IMR-90 (cell line): ENCODE results near the gene KCNAB2. TPM values are rescaled to one million over a fixed set of nuclear protein-coding genes. Genes with fewer than 3 reads are reported as not detected.

Source experiments
- ATAC-seq: fragments of 200-7000 bp; cut with Tn5 transposase; 2 replicates; pipeline ENCODE4 v1.9.1; 2020; ENCODE audit warnings: low read depth, mild to moderate bottlenecking, moderate library complexity
- BruUV-seq: library from RNA; stranded (reverse); fragments of 400-500 nt; replicated peaks from 2 replicates; lab custom pipeline; 2021; lab: Mats Ljungman, UMichigan
- CTCF ChIA-PET: fragments of 300-600 bp; formaldehyde crosslinking; extraction: SDS; loops from one replicate; lab custom pipeline; 2021; ENCODE audit warnings: antibody characterized with exemption; lab: Yijun Ruan, JAX
- POLR2A ChIA-PET: fragments of 300-600 bp; sonication (Branson Sonifier 250); formaldehyde crosslinking; loops from one replicate; lab custom pipeline; 2022; ENCODE audit warnings: antibody characterized with exemption; ENCODE audit not compliant: unreplicated experiment; lab: Charles Lee
- DNase-seq: peaks from one replicate; pipeline ENCODE4 v3.0.0; 2013
- H2AFZ ChIP-seq: replicated peaks from 2 replicates; pipeline ENCODE3; 2013; ENCODE audit warnings: low read length, mild to moderate bottlenecking; ENCODE audit not compliant: poor library complexity
- H2AK5ac ChIP-seq: 2 replicates; pipeline ENCODE4 v1.6.1; 2013; ENCODE audit warnings: low read depth, low read length, inconsistent platforms
- H2AK9ac ChIP-seq: replicated peaks from 2 replicates; pipeline ENCODE3; 2013; ENCODE audit warnings: mild to moderate bottlenecking, low read depth, low read length, moderate library complexity; ENCODE audit not compliant: poor library complexity
- H2BK120ac ChIP-seq: 2 replicates; pipeline ENCODE4 v1.6.1; 2013; ENCODE audit warnings: low read depth, low read length, inconsistent platforms
- H2BK15ac ChIP-seq: 3 replicates; pipeline ENCODE4 v1.6.1; 2013; ENCODE audit warnings: low read depth, low read length, inconsistent platforms
- H2BK20ac ChIP-seq: 2 replicates; pipeline ENCODE4 v1.6.1; 2013; ENCODE audit warnings: low read depth, mild to moderate bottlenecking, inconsistent platforms, low read length, moderate library complexity
- H2BK5ac ChIP-seq: 2 replicates; pipeline ENCODE4 v1.6.1; 2013; ENCODE audit warnings: mild to moderate bottlenecking, low read depth, low read length, inconsistent platforms; ENCODE audit not compliant: poor library complexity, severe bottlenecking
- H3K14ac ChIP-seq: replicated peaks from 2 replicates; pipeline ENCODE4 v1.6.1; 2013; ENCODE audit warnings: low read depth, low read length, inconsistent platforms
- H3K18ac ChIP-seq: 2 replicates; pipeline ENCODE4 v1.6.1; 2013; ENCODE audit warnings: low read depth, low read length, control low read depth
- H3K23ac ChIP-seq: 2 replicates; pipeline ENCODE4 v1.6.1; 2013; ENCODE audit warnings: low read depth, low read length, inconsistent platforms
- H3K27ac ChIP-seq: 2 replicates; pipeline ENCODE4 v1.5.1; 2013; ENCODE audit warnings: mild to moderate bottlenecking, control low read depth, low read length; ENCODE audit not compliant: insufficient read depth
- H3K27me3 ChIP-seq: 2 replicates; pipeline ENCODE4 v1.6.1; 2013; ENCODE audit warnings: low read length; ENCODE audit not compliant: control insufficient read depth, insufficient read depth
- H3K36me3 ChIP-seq: 2 replicates; pipeline ENCODE4 v1.6.1; 2013; ENCODE audit warnings: low read length, mixed read lengths; ENCODE audit not compliant: control insufficient read depth, insufficient read depth
- H3K4ac ChIP-seq: 2 replicates; pipeline ENCODE4 v1.6.1; 2013; ENCODE audit warnings: low read depth, low read length, inconsistent platforms
- H3K4me1 ChIP-seq: 2 replicates; pipeline ENCODE4 v1.6.1; 2013; ENCODE audit warnings: low read length, mixed read lengths; ENCODE audit not compliant: control insufficient read depth, insufficient read depth
- H3K4me2 ChIP-seq: 2 replicates; pipeline ENCODE4 v1.6.1; 2013; ENCODE audit warnings: low read depth, mild to moderate bottlenecking, control low read depth, low read length, moderate library complexity
- H3K4me3 ChIP-seq: 2 replicates; pipeline ENCODE4 v1.5.1; 2013; ENCODE audit warnings: low read depth, mild to moderate bottlenecking, control low read depth, low read length, moderate library complexity; ENCODE audit not compliant: insufficient read depth
- H3K56ac ChIP-seq: 2 replicates; pipeline ENCODE4 v1.6.1; 2013; ENCODE audit warnings: low read length, inconsistent platforms; ENCODE audit not compliant: insufficient read depth; ENCODE audit errors: extremely low read depth
- H3K79me1 ChIP-seq, 2 experiments: 2 replicates each; pipeline ENCODE4 v1.6.1; 2013; ENCODE audit warnings: low read length in 2 of 2, inconsistent platforms in 1 of 2, low read depth in 1 of 2
- H3K9ac ChIP-seq: 2 replicates; pipeline ENCODE4 v1.6.1; 2013; ENCODE audit warnings: low read depth, low read length, control low read depth
- H3K9me1 ChIP-seq: 2 replicates; pipeline ENCODE4 v1.6.1; 2013; ENCODE audit warnings: low read length, inconsistent platforms; ENCODE audit not compliant: insufficient read depth
- H3K9me3 ChIP-seq: 2 replicates; pipeline ENCODE4 v1.6.1; 2013; ENCODE audit warnings: low read length; ENCODE audit not compliant: control insufficient read depth, insufficient read depth
- H4K20me1 ChIP-seq: 2 replicates; pipeline ENCODE4 v1.6.1; 2013; ENCODE audit warnings: low read length, inconsistent platforms; ENCODE audit not compliant: insufficient read depth
- H4K5ac ChIP-seq: 2 replicates; pipeline ENCODE4 v1.6.1; 2013; ENCODE audit warnings: mild to moderate bottlenecking, low read depth, low read length, control low read depth
- H4K8ac ChIP-seq, 2 experiments: 2 replicates each; pipeline ENCODE4 v1.6.1; 2013; ENCODE audit warnings: low read depth in 2 of 2, low read length in 2 of 2, control low read depth in 1 of 2, inconsistent platforms in 1 of 2
- H4K91ac ChIP-seq: 2 replicates; pipeline ENCODE4 v1.6.1; 2013; ENCODE audit warnings: low read depth, low read length, inconsistent platforms; ENCODE audit not compliant: insufficient read depth
- BHLHE40 ChIP-seq: fragments of 150-350 bp; IDR thresholded peaks from 2 replicates; pipeline ENCODE4 v1.6.1; 2016; ENCODE audit warnings: mild to moderate bottlenecking, low read depth, low read length
- CEBPB ChIP-seq: IDR thresholded peaks from 2 replicates; pipeline ENCODE4 v1.6.1; 2012; ENCODE audit warnings: low read depth, low read length, improper control_type of control experiment
- CHD1 ChIP-seq: IDR thresholded peaks from 2 replicates; pipeline ENCODE4 v1.6.1; 2012; ENCODE audit warnings: low read depth, low read length, improper control_type of control experiment
- FOS ChIP-seq: fragments of 150-350 bp; IDR thresholded peaks from 2 replicates; pipeline ENCODE4 v1.6.1; 2016; ENCODE audit warnings: low read depth, low read length
- MAFK ChIP-seq: IDR thresholded peaks from 2 replicates; pipeline ENCODE4 v1.6.1; 2012; ENCODE audit warnings: low read depth, low read length, improper control_type of control experiment
- NFE2L2 ChIP-seq: fragments of 150-350 bp; IDR thresholded peaks from 2 replicates; pipeline ENCODE4 v1.6.1; 2016; ENCODE audit warnings: low read depth, mild to moderate bottlenecking, low read length
- RFX5 ChIP-seq: IDR thresholded peaks from 2 replicates; pipeline ENCODE4 v1.8.0; 2012; ENCODE audit warnings: low read depth, mild to moderate bottlenecking, low read length, moderate library complexity
- SMC3 ChIP-seq: fragments of 150-350 bp; IDR thresholded peaks from 2 replicates; pipeline ENCODE4 v1.6.1; 2016; ENCODE audit warnings: low read depth, mild to moderate bottlenecking, antibody characterized with exemption, low read length, moderate library complexity
- WGBS, 2 experiments: methylation state at CpG; one replicate each; pipeline versions ENCODE4 v1.1.5 to v1.1.7; 2013; ENCODE audit warnings: missing lambda C conversion rate in 2 of 2; ENCODE audit not compliant: insufficient read length in 1 of 2; ENCODE audit errors: extremely low coverage in 2 of 2; 5-methylcytosine and 5-hydroxymethylcytosine counted together
- dilution Hi-C: fragments of 300-500 bp; cut with HindIII; formaldehyde crosslinking; loops from one replicate; pipeline ENCODE4 v1.14.3; 2018; ENCODE audit warnings: low sequenced_read_pairs; ENCODE audit not compliant: unreplicated experiment
- in situ Hi-C: fragments of 300-500 bp; cut with MboI; formaldehyde crosslinking; loops from 3 replicates; pipeline ENCODE4 v1.14.3; 2019; ENCODE audit warnings: low sequenced_read_pairs, inconsistent platforms, mixed read lengths
- intact Hi-C: fragments of 100-400 bp; cut with micrococcal nuclease; formaldehyde crosslinking; loops from 2 replicates; pipeline ENCODE4 v1.10.0; 2022
- polyA plus RNA-seq, 3 experiments: library from polyadenylated mRNA; depleted of rRNA; stranded (reverse); fragments of >200 nt; gene quantifications; 2 replicates each; pipeline ENCODE4 v1.2.3, GENCODE V29; 2012; ENCODE audit warnings: low replicate concordance in 1 of 3
- total RNA-seq: library from RNA; depleted of rRNA; stranded (reverse); fragments of >200 nt; gene quantifications from 2 replicates; pipeline ENCODE4 v1.2.3, GENCODE V29; 2012
- TF ChIP-seq, protein P1 (sequence below): conservative IDR thresholded peaks from 2 replicates; pipeline ENCODE4 v1.5.1; 2012; ENCODE audit warnings: mild to moderate bottlenecking, low read depth, low read length, improper control_type of control experiment
- TF ChIP-seq, protein P2 (sequence below): fragments of 150-350 bp; IDR thresholded peaks from 2 replicates; pipeline ENCODE4 v1.6.1; 2016; ENCODE audit warnings: low read depth, mild to moderate bottlenecking, low read length, moderate library complexity, borderline replicate concordance

The KCNAB2 gene
- total and polyA plus RNA-seq, 2 of the 4 experiments (the other 2 are of a cell fraction): 1.3 to 4.2 TPM

DNA sequence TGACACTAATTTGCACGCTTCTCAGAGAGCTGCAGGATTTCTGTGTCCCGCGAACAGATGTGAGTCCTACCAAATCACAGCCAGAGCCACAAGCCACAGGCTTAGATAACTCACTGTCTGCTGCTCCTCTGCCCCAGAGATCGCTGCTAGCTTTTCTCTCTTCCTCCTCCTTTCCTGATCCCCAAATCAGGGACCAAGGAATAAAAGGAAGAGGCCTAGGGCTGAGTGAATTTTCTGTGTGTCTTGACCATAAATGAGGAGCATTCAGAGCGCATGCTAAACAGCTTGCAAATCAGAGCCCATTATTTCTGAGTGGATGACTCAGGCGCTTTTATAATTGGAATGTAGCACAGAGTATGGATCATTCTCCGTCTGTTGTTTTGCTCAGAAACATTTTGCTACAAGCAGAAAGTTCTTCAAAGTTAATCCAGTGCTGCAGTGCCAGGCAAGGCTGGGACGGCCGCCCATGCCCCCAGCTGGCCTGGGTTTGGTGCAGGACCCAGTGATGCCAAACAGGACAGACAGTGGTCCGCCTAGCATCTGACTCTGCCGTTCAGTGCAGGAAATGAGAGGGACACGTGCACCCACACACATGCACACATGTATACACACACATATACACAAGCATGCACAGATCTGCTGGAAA lies 38.2 kb downstream of the KCNAB2 start:
- Histone ChIP-seq H4K91ac (no peak overlapping the region), H4K8ac (no peak overlapping the region), H3K27ac (no peak overlapping the region), H3K9ac (no peak overlapping the region), H3K56ac (no peak overlapping the region), H3K9me3 (no peaks in the 10 kb centered on the region), H2BK20ac (no peak overlapping the region), H3K27me3 (peaks cover 29% of the 10 kb centered on the region), H4K5ac (no peak overlapping the region), H3K23ac (no peak overlapping the region), H2BK120ac (no peak overlapping the region), H2BK15ac (no peak overlapping the region), H4K20me1 (no peaks in the 10 kb centered on the region), H2AFZ (no peak overlapping the region), H2AK9ac (no peak overlapping the region), H3K79me1 (no peaks in the 10 kb centered on the region), H3K4me3 (no peak overlapping the region), H3K4me2 (no peak overlapping the region), H3K4me1 (no peaks in the 10 kb centered on the region), H3K18ac (no peak overlapping the region), H3K36me3 (no peaks in the 10 kb centered on the region), H3K4ac (no peak overlapping the region), H3K9me1 (no peaks in the 10 kb centered on the region), H2AK5ac (no peak overlapping the region), H3K14ac (no peak overlapping the region), H2BK5ac (no peak overlapping the region)
- ChIA-PET POLR2A (no interaction called here), CTCF (no interaction called here)
- dilution Hi-C loops: no loop called here
- DNase-seq (peak; percentile 20), ATAC-seq (peak; percentile 80)
- WGBS, 2 experiments: 71% methylated on average over 8 of the region's 12 CpGs; no CpG with 5 or more reads in 1 of the 2 experiments
- no peak for TF ChIP-seq SMC3
- TF ChIP-seq, protein P1, sequence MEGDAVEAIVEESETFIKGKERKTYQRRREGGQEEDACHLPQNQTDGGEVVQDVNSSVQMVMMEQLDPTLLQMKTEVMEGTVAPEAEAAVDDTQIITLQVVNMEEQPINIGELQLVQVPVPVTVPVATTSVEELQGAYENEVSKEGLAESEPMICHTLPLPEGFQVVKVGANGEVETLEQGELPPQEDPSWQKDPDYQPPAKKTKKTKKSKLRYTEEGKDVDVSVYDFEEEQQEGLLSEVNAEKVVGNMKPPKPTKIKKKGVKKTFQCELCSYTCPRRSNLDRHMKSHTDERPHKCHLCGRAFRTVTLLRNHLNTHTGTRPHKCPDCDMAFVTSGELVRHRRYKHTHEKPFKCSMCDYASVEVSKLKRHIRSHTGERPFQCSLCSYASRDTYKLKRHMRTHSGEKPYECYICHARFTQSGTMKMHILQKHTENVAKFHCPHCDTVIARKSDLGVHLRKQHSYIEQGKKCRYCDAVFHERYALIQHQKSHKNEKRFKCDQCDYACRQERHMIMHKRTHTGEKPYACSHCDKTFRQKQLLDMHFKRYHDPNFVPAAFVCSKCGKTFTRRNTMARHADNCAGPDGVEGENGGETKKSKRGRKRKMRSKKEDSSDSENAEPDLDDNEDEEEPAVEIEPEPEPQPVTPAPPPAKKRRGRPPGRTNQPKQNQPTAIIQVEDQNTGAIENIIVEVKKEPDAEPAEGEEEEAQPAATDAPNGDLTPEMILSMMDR: no peak
- TF ChIP-seq CEBPB: no peak
- TF ChIP-seq RFX5: no peak
- TF ChIP-seq CHD1: no peak
- TF ChIP-seq NFE2L2: no peak
- no peak for TF ChIP-seq MAFK
- TF ChIP-seq BHLHE40: no peak
- TF ChIP-seq FOS: no peak
- TF ChIP-seq, protein P2, sequence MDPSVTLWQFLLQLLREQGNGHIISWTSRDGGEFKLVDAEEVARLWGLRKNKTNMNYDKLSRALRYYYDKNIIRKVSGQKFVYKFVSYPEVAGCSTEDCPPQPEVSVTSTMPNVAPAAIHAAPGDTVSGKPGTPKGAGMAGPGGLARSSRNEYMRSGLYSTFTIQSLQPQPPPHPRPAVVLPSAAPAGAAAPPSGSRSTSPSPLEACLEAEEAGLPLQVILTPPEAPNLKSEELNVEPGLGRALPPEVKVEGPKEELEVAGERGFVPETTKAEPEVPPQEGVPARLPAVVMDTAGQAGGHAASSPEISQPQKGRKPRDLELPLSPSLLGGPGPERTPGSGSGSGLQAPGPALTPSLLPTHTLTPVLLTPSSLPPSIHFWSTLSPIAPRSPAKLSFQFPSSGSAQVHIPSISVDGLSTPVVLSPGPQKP: no peak
- BruUV-seq: no TSS peak
- intact Hi-C loops: loop anchor here (2.0 kb wide), 1 partner anchor 33 kb away; no protein-coding TSS in a partner anchor
- in situ Hi-C loops: no loop called here
